ENCODE results near the gene PELI2. TPM values are rescaled to one million over a fixed set of nuclear protein-coding genes. Genes with fewer than 3 reads are reported as not detected.

Gene PELI2
- total RNA-seq, 2 experiments from 2014 or later, result 2.7 to 3.4 TPM

DNA sequence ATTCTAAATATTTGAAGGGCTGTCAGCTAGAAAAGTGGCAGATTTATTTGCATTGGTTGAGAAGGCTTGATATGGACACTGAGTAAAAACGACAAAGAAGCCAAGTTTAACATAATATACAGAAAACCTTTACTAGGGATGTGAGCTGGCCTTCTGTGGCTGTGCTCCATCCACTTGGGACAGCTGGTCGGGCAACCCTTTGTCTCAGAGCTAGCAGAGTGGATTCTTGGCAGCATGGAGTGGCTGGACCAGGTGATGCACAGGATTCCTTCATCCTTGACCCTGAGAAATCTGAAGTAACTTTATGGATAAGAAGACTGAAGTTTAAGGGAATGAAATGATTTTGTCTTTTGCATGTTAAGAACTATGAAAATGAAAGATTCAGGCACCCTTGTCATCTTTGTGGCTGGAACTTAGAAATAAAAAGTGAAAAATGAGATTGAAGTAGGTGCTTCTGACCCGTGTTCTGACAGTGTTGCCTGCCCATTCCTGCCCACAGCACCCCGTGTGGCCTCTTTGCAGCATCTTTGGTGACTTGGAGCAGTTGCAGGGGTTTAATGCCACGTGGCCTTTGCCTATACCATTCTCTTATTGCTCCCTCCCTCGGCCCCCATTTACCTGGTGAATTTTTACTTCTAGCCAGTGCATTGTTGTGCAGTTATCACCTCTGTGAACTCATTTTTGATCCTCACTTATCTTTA, 32.6 kb downstream of the PELI2 start:
- ATAC-seq (peak; percentile 84), DNase-seq (peak; percentile 61)
- no peak for TF ChIP-seq CTCF (IDR thresholded peaks at IDR 0.05)
- CTCF ChIA-PET, result interaction anchor here (0.8 to 1.3 kb wide), 2 partner anchors 11 to 419 kb away, joined by 3 to 4 read pairs; no protein-coding TSS in a partner anchor
- Mint-ChIP-seq H3K4me3 (no peak overlapping the region), H3K9me3 (no peaks in the 10 kb centered on the region), H3K27me3 (peaks cover 3% of the 10 kb centered on the region), H3K4me1 (ENCODE audit: low read depth) (peaks cover 35% of the 10 kb centered on the region), H3K36me3 (ENCODE audit: low read depth) (no peaks in the 10 kb centered on the region), H3K27ac (no peak overlapping the region)
- POLR2A ChIA-PET, result no interaction called here
- intact Hi-C loops (cut with micrococcal nuclease), result no loop called here

GRCh38 chr14:56152221-56152620, 34.0 kb downstream of the PELI2 start:
- intact Hi-C loops (cut with micrococcal nuclease), result no loop called here

GRCh38 chr14:56153267-56153666, 35.1 kb downstream of the PELI2 start:
- ATAC-seq (no peak), DNase-seq (no peak)
- ChIA-PET CTCF (no interaction called here), POLR2A (no interaction called here)
- TF ChIP-seq CTCF (IDR thresholded peaks at IDR 0.05), result no peak
- Mint-ChIP-seq H3K36me3 (ENCODE audit: low read depth) (no peaks in the 10 kb centered on the region), H3K4me3 (no peak overlapping the region), H3K27ac (no peak overlapping the region), H3K4me1 (ENCODE audit: low read depth) (peaks cover 22% of the 10 kb centered on the region), H3K9me3 (no peaks in the 10 kb centered on the region), H3K27me3 (peaks cover 1% of the 10 kb centered on the region)
- intact Hi-C loops (cut with micrococcal nuclease), result no loop called here

More at GRCh38 chr14:56152221-56152620, 34.0 kb downstream of the PELI2 start:
- ChIA-PET POLR2A (no interaction called here), CTCF (interaction anchor here (0.8 to 1.6 kb wide), 4 partner anchors 18 to 420 kb away, joined by 3 to 4 read pairs (median 4); partner anchors contain the start of gene PELI2)
- Mint-ChIP-seq H3K9me3 (no peaks in the 10 kb centered on the region), H3K4me3 (no peak overlapping the region), H3K36me3 (ENCODE audit: low read depth) (no peaks in the 10 kb centered on the region), H3K27me3 (peaks cover 1% of the 10 kb centered on the region), H3K27ac (no peak overlapping the region), H3K4me1 (ENCODE audit: low read depth) (peaks cover 31% of the 10 kb centered on the region)
- ATAC-seq (no peak), DNase-seq (no peak)
- no peak for TF ChIP-seq CTCF (IDR thresholded peaks at IDR 0.05)

- intact Hi-C loops (cut with micrococcal nuclease), result no loop called here
- H3K27me3 Mint-ChIP-seq, result no peaks in the 10 kb centered on the region
- ChIA-PET CTCF (no interaction called here), POLR2A (no interaction called here)
- no peak for TF ChIP-seq CTCF (IDR thresholded peaks at IDR 0.05)
- DNase-seq (no peak), ATAC-seq (no peak)
- H3K27ac Mint-ChIP-seq, result no peak overlapping the region
- no peaks in the 10 kb centered on the region for H3K36me3 Mint-ChIP-seq (ENCODE audit: low read depth)
- H3K4me1 Mint-ChIP-seq (ENCODE audit: low read depth), result peaks cover 14% of the 10 kb centered on the region
- H3K4me3 Mint-ChIP-seq, result no peak overlapping the region
- H3K9me3 Mint-ChIP-seq, result peaks cover 2% of the 10 kb centered on the region
These were observed 36.1 kb downstream of the PELI2 start for GRCh38 chr14:56154321-56154720.

GRCh38 chr14:56156096-56156495, 37.9 kb downstream of the PELI2 start:
- peaks cover 4% of the 10 kb centered on the region for H3K4me1 Mint-ChIP-seq (ENCODE audit: low read depth)
- ATAC-seq, result no peak
- DNase-seq, result no peak
- no peak overlapping the region for H3K27ac Mint-ChIP-seq
- TF ChIP-seq CTCF (IDR thresholded peaks at IDR 0.05), result no peak
- H3K27me3 Mint-ChIP-seq, result no peaks in the 10 kb centered on the region
- intact Hi-C loops (cut with micrococcal nuclease), result no loop called here
- H3K4me3 Mint-ChIP-seq, result no peak overlapping the region
- ChIA-PET POLR2A (no interaction called here), CTCF (no interaction called here)
- H3K9me3 Mint-ChIP-seq, result peaks cover 2% of the 10 kb centered on the region
- H3K36me3 Mint-ChIP-seq (ENCODE audit: low read depth), result no peaks in the 10 kb centered on the region
